ENCODE measurements around the gene EBF3.

DNA sequence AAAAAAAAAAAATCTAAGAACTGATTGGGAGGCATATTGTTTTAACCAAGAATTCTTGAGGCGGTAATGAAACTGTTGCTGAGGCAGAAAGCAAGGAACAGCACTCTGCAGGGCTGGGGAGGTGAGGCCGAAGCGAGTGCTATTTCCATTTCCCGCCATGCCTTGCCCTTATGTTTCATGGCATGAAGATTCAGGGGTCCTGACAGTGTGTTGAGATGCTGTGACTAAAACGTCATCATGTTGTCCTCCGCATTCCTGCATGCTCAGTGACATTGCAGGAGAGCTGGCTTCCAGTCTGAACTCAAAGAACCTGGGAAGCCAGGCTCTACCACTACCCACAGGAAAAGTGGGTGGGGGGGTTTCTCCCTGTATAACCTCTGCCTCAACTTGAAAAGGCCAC, 85.2 kb downstream of the EBF3 start:
- TF ChIP-seq POLR2A (IDR thresholded peaks at IDR 0.05; ENCODE audit: low read depth, low read length) (no peak), POLR2AphosphoS5 (IDR thresholded peaks at IDR 0.05; ENCODE audit: low read depth, low read length) (no peak)

All from GM12892 (cell line).